SK-N-MC (cell line): Measurements from ENCODE around the gene ASIC2.

Experiments
- FOXP2 ChIP-seq: optimal IDR thresholded peaks from 2 replicates; pipeline ENCODE3; 2011; ENCODE audit warnings: mild to moderate bottlenecking, moderate library complexity; ENCODE audit not compliant: insufficient read depth; ENCODE audit errors: extremely low read length, control extremely low read depth
- POLR2AphosphoS5 ChIP-seq: IDR thresholded peaks from 2 replicates; pipeline ENCODE4 v1.6.1; 2012; ENCODE audit warnings: mild to moderate bottlenecking, low read depth, low read length, borderline replicate concordance

- TF ChIP-seq POLR2AphosphoS5, result no peak
- no peak for TF ChIP-seq FOXP2
Measured at GRCh38 chr17:33033176-33033575, 259.9 kb downstream of the ASIC2 start.
